K562 (cell line): ENCODE data around the gene SELENOO. TPM values are rescaled to one million over a fixed set of nuclear protein-coding genes. Genes with fewer than 3 reads are reported as not detected.

Source experiments
- AFF4 ChIP-seq: sonication (generic); formaldehyde crosslinking; IDR thresholded peaks from 2 replicates; pipeline ENCODE4 v1.8.0; 2023; ENCODE audit warnings: mild to moderate bottlenecking, missing genetic modification reagents
- CREB1 ChIP-seq, 2 experiments: sonication (generic) in 1 of 2; formaldehyde crosslinking in 1 of 2; IDR thresholded peaks; 2 replicates each; pipeline versions ENCODE4 v1.6.1 to v1.8.0; 2012 to 2022; ENCODE audit warnings: inconsistent platforms in 1 of 2, mild to moderate bottlenecking in 1 of 2, missing genetic modification reagents in 1 of 2, moderate library complexity in 1 of 2
- ETS2 ChIP-seq: IDR thresholded peaks from 2 replicates; pipeline ENCODE4 v1.6.1; 2016; ENCODE audit warnings: borderline replicate concordance, missing genetic modification characterization, mild to moderate bottlenecking, moderate library complexity, missing compliant biosample characterization; ENCODE audit not compliant: poor library complexity, severe bottlenecking
- HES1 ChIP-seq: fragments of 450-650 bp; IDR thresholded peaks from 2 replicates; pipeline ENCODE4 v1.6.1; 2016; ENCODE audit warnings: low read depth, mild to moderate bottlenecking, moderate library complexity
- NFRKB ChIP-seq: fragments of 450-650 bp; IDR thresholded peaks from 2 replicates; pipeline ENCODE4 v1.6.1; 2016; ENCODE audit warnings: low read depth
- PHF20 ChIP-seq: fragments of 450-650 bp; IDR thresholded peaks from 2 replicates; pipeline ENCODE4 v1.6.1; 2018; ENCODE audit not compliant: partially characterized antibody
- PRDM10 ChIP-seq: fragments of 450-650 bp; IDR thresholded peaks from 2 replicates; pipeline ENCODE4 v1.6.1; 2018; ENCODE audit not compliant: partially characterized antibody
- THAP12 ChIP-seq: fragments of 250-450 bp; sonication (Bioruptor Pico); IDR thresholded peaks from 2 replicates; pipeline ENCODE4 v1.9.0; 2021; ENCODE audit warnings: mild to moderate bottlenecking, inconsistent platforms
- ZBTB26 ChIP-seq: fragments of 450-650 bp; formaldehyde crosslinking; IDR thresholded peaks from 2 replicates; pipeline ENCODE4 v1.4.0; 2022; ENCODE audit warnings: missing genetic modification characterization
- ZNF277 ChIP-seq: fragments of 250-450 bp; sonication (Bioruptor Pico); IDR thresholded peaks from 2 replicates; pipeline ENCODE4 v1.8.0; 2022; ENCODE audit warnings: inconsistent platforms, mild to moderate bottlenecking, moderate library complexity, borderline replicate concordance
- ZNF586 ChIP-seq: fragments of 450-650 bp; formaldehyde crosslinking; conservative IDR thresholded peaks from 2 replicates; pipeline ENCODE4 v1.4.0; 2020; ENCODE audit warnings: mild to moderate bottlenecking, moderate library complexity
- ZNF717 ChIP-seq: fragments of 250-450 bp; sonication (Bioruptor Pico); IDR thresholded peaks from 2 replicates; pipeline ENCODE4 v1.5.0; 2021
- ZNF79 ChIP-seq: fragments of 250-450 bp; sonication (Bioruptor Pico); IDR thresholded peaks from 2 replicates; pipeline ENCODE4 v1.4.0; 2020; ENCODE audit warnings: low read depth, mild to moderate bottlenecking, moderate library complexity
- polyA plus RNA-seq, 8 experiments: library from polyadenylated mRNA; depleted of rRNA in 4 of 8; stranded (reverse) in 5 of 8; unstranded in 3 of 8; fragments of >200 nt; fragmentation: Nextera tagmentation in 2 of 8; fragmentation: Illumina TruSeq in 1 of 8; extraction: Ambion mirVana in 2 of 8; extraction: Trizol in 1 of 8; gene quantifications; 2 replicates each; pipeline versions ENCODE4 v1.2.1 to v1.2.3, GENCODE V29; 2011 to 2014; ENCODE audit warnings: inconsistent platforms in 1 of 8, missing spikeins in 1 of 8
- total RNA-seq, 7 experiments: library from RNA; depleted of rRNA in 6 of 7; stranded (reverse); fragments of >200 nt in 6 of 7; fragmentation: Illumina TruSeq in 2 of 7; extraction: Trizol in 2 of 7; gene quantifications; 2 replicates each; pipeline versions ENCODE4 v1.2.1 to v1.2.3, GENCODE V29; 2011 to 2021; ENCODE audit warnings: low replicate concordance in 1 of 7

Gene SELENOO
- total and polyA plus RNA-seq, 9 of the 15 experiments (the other 6 are each of a cell fraction or from before 2014, with no cell fraction given), result 0.37 to 24.9 (median 8.3) TPM

GRCh38 chr22:50185375-50186087, 15.3 kb upstream of the SELENOO start, which contains the start of gene TRABD (continued):
- TF ChIP-seq THAP12 (CRISPR knock-in tag), result no peak
- TF ChIP-seq HES1, result no peak
- no peak for TF ChIP-seq CREB1 (IDR thresholded peaks at IDR 0.05)
- TF ChIP-seq CREB1 (CRISPR knock-in tag; IDR thresholded peaks at IDR 0.05), result no peak
- no peak for TF ChIP-seq PRDM10
- TF ChIP-seq ZNF277 (CRISPR knock-in tag), result no peak
- TF ChIP-seq ZNF79 (CRISPR knock-in tag), result no peak
- no peak for TF ChIP-seq AFF4
- no peak for TF ChIP-seq ZNF586
- TF ChIP-seq PHF20, result no peak
- no peak for TF ChIP-seq NFRKB
- TF ChIP-seq ZBTB26, result no peak
- TF ChIP-seq ETS2, result no peak
- TF ChIP-seq ZNF717 (CRISPR knock-in tag), result no peak
